COLO668 (cell line): ENCODE results near the gene CNIH2.
"Not testable (repeated sequence)": the region's sequence is repeated elsewhere in the genome, so short reads cannot be mapped to it uniquely, and the experiment has no call there.

Source experiments
- DNase-seq: peaks from one replicate; lab custom pipeline; 2025; ENCODE audit not compliant: unreplicated experiment; lab: John Stamatoyannopoulos, UW

The CNIH2 gene

GRCh38 chr11:66275984-66276612, 1.9 kb upstream of the CNIH2 start:
- no peak for DNase-seq

- not testable (repeated sequence) for DNase-seq
These were observed 1.4 kb upstream of the CNIH2 start for GRCh38 chr11:66276619-66277018.

- not testable (repeated sequence) for DNase-seq
These were observed 911 bp upstream of the CNIH2 start for GRCh38 chr11:66277064-66277463.

- peak; percentile 34 for DNase-seq
These were observed 552 bp downstream of the CNIH2 start for GRCh38 chr11:66278363-66279091.

DNA sequence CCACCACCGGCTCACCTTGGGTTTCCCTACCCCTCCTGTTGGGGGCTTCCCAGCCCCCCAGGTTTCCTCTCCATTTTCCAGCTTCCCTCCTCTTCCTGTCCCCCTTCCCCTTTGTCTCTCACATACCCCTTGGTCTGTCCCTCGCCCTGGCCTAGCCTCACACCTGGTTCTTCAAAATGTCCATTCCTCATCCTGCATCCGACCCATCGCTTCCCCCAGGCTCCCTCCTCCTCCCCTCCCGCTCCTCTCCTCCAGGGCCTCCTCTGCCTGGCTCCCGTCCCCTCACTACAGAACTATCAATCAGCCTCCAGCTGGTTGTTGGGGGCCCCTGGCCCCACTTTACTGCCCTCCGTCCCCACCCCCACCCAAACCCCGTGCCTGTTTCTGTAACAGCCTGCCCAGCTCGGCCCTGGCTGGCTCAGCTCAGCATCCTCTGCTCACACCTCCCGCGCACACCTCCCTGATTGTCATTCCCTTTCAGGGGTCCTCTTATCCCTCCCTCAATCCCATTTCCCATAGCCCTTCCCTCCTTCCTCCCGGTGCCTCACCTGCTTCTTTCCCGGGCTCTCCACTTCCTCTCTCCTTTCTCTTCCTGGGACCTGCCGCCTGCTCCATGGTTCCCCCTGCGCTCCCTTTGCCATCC, 1.2 kb downstream of the CNIH2 start:
- DNase-seq, result no peak

DNA sequence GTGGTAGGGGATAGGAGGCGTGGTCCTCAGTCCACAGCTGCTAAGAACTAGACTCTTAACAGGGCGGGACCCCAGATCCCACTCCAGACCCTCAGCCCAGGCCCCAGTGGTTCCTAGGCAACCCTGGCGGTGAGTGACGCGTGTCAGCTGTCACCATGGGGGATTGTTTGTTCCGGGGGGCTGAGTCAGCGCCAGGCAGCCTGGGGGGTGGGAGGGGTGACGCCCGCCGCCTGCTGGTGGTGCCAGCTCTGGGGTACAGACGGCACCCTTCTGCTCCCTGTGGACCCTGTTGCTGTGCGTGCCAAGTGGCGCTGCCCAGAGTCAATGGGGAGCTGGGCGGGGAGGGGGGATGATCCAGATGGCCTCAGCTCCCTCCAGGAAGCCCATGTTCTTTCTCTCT, 2.5 kb downstream of the CNIH2 start:
- DNase-seq, result no peak

GRCh38 chr11:66281001-66281400, 3.0 kb downstream of the CNIH2 start:
- DNase-seq, result no peak

DNA sequence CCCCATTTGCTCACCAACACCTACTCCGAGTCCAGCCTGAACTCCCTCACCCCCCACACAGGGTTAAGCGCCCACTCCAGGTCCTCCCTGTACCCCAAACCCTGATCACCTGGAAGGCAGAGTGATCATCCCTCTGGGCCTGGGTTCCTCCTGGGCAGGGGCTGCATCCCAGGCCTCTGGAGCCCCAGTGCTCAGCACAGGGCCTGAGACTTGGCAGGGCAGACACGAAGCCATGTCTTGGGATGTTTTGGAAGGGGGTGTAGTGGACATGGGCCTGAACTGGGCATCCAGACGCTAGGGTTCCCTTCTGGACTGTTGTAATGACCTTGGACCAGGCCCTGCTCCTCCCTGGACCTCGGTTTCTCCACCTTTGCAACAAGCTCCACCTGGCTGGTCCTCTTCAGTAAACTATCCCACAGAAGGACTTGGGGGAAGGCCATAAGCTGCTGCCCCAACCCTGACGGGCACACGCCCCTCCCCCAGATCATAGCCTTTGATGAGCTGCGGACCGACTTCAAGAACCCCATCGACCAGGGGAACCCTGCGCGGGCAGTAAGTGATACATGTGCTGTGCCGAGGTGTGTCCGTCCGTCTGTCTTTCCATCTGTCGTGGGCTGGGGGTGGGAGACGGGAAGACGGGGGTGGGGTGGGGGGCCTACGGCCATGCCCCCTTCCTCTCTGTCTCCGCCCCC, 3.9 kb downstream of the CNIH2 start:
- no peak for DNase-seq

DNA sequence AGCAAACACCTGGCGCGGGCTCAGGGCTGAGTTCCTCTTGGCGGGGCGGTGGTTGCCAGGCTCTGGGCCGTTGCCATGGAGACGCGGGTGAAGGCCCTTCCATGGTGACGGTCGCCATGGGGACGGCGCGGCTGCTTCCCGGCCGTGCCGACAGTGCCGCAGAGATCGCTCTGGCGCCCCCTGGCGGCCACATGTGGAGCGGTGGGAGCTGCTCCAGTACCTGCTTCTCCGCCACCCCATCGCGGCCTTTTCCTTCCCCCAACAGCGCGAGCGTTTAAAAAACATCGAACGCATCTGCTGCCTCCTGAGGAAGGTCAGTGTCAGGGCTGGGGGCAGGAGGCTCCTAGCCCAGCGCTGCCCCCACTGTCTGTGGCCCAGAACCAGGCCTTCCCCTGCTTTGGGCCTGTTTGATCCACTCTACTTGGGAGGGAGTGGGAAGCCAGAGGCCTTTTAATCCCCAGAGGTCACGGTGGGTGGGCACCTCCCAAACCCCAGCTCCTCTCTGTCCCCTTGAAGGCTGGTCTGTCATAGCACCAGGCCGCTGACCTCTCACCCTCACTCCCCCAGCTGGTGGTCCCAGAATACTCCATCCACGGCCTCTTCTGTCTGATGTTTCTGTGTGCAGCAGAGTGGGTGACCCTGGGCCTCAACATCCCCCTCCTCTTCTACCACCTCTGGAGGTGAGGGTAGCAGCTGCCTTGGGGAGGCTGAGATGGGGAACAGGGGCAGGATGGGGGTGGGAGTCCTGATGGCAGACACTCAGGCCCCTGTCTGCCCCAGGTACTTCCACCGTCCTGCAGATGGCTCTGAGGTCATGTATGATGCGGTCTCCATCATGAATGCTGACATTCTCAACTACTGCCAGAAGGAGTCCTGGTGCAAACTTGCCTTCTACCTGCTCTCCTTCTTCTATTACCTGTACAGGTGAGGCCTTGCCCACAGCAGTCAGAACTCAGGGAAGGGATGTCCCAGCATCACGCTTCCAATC, 4.8 kb downstream of the CNIH2 start:
- peak; percentile 100 for DNase-seq

GRCh38 chr11:66283461-66284105, 5.6 kb downstream of the CNIH2 start:
- no peak for DNase-seq

DNA sequence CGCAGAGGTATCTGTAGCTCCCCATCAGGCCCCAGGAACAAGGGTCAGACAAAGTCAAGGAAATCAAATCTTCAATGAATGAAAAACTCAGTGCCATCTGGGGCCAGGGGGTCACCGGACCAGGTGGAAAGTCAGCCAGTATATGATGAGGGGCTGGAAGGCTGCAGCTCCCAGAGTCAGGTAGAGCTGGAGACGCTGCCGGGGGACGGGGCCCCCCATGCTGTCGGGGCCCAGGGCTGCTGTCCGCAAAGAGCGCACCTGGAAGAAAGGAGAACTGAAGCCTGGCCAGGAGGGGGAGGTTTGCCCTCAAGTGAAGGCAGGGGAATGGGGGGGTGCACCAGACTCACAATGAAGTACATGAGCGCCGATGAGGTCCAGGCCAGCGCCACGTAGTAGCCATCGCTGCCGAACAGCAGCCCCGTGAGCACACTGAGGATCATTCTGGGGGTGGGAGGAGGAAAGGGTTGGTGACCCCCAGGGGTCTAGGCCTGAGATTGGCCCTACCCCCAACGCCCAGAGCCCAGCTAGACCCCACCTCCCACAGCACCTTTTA, 6.6 kb downstream of the CNIH2 start:
- DNase-seq, result no peak

GRCh38 chr11:66285250-66285947, 7.4 kb downstream of the CNIH2 start:
- DNase-seq, result no peak

- no peak for DNase-seq
These were observed 8.7 kb downstream of the CNIH2 start for GRCh38 chr11:66286699-66287098.

GRCh38 chr11:66287211-66287888, 9.4 kb downstream of the CNIH2 start:
- no peak for DNase-seq

GRCh38 chr11:66287889-66288670, 10.1 kb downstream of the CNIH2 start:
- no peak for DNase-seq

DNA sequence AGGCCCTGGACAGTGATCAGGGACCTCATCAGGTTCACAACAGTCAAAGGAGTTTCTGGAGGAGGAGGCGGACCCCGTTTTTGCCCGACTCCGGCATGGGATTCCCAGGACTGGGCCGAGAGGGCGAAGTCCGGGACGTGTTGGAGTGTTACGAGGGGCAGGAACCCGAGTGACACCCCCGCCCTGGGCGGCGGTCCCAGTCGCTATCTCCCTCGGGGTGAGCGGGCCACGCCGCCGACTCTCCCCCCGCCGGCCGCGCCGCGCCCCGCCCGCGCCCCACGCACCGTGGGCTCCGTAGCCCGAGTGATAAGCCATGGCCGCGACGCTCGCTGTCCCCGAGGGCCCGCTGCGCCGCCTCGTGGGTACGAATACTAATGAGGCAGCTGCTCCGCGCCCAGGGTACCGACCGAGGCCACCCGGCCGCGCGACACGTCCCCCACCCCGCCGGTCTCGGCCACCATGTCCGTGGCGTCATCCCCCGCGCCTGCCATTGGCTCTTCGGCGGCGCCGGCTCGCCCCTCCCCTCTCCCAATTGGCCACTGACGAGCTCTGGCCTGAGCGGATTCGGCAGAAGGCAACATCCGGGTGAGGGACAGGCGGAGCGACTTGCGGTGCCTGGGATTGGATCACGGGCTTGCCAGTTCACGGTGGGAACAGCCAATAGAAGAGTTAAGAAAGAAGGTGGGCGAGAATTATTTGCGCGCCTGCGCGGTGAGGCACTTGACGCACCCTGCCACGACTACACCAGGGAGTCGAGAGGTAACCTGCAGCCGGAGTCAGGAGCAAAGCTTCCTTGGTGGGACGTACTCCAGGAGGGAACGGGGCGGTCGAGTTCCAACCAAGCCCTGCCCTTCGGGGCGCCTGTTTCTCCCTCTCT, 10.9 kb downstream of the CNIH2 start, which contains the start of gene YIF1A:
Gene YIF1A (minus strand): TSS at position 473 of the 877 bp plus-strand sequence. CDS start 158 bp downstream, at position 315.
- DNase-seq, result peak; percentile 98
